C4-2B (cell line): ENCODE results near the gene CDK14.

Experiments used
- H3K27ac ChIP-seq: fragments of 450-650 bp; 2 replicates; pipeline ENCODE4 v1.5.1; 2017
- CTCF ChIP-seq: fragments of 450-650 bp; conservative IDR thresholded peaks from 2 replicates; pipeline ENCODE4 v1.5.1; 2017; ENCODE audit warnings: mild to moderate bottlenecking
- ZFX ChIP-seq: fragments of 450-650 bp; IDR thresholded peaks from 2 replicates; pipeline ENCODE4 v1.6.1; 2017

Gene CDK14

GRCh38 chr7:90666186-90666585 lies 70.1 kb downstream of the CDK14 start:
- no peak for TF ChIP-seq CTCF
- no peak for TF ChIP-seq ZFX
- H3K27ac ChIP-seq: no peak overlapping the region

DNA sequence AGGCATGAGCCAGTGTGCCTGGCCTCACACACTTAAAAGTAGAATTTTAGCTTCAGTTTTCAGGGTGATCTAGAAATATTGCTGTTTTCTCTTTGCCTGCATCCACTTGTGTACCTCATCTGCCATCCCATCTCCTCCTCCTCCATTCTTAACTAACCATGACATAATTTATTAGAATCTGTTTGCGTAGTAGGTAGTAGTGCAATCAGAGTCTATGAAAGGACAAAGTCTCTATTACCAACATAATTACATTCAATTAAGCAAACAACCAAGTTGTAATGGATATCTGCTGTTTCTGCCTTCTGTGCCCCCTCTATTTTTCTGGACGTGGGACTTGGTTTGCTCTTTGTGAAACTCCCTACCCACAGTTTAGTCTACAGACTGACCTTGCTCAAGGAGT lies 72.9 kb downstream of the CDK14 start:
- no peak overlapping the region for H3K27ac ChIP-seq
- TF ChIP-seq CTCF (no peak), ZFX (no peak)

- TF ChIP-seq ZFX (no peak), CTCF (no peak)
- H3K27ac ChIP-seq: no peak overlapping the region
Measured at GRCh38 chr7:90669492-90669891, 73.4 kb downstream of the CDK14 start.

- TF ChIP-seq CTCF: no peak
- TF ChIP-seq ZFX: no peak
- no peak overlapping the region for H3K27ac ChIP-seq
Measured at GRCh38 chr7:90671571-90671970, 75.5 kb downstream of the CDK14 start.

DNA sequence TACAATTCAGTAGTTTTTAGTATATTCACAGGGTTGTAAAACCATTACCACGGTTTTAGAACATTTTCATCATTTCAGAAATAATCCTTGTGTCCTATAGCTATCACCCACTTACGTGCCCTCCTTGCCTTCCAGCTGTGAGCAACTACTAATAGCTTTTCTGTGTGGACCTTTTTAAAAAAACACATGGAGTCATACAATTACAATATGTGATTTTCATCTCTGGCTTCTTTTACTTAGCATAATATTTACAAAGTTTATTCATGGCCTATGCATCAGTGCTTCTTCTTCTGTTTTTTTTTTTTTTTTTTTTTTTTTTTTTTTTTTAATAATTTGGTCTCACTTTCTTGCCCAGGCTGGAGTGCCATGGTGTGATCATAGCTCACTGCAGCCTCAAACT lies 76.1 kb downstream of the CDK14 start:
- TF ChIP-seq CTCF (no peak), ZFX (no peak)
- no peak overlapping the region for H3K27ac ChIP-seq

DNA sequence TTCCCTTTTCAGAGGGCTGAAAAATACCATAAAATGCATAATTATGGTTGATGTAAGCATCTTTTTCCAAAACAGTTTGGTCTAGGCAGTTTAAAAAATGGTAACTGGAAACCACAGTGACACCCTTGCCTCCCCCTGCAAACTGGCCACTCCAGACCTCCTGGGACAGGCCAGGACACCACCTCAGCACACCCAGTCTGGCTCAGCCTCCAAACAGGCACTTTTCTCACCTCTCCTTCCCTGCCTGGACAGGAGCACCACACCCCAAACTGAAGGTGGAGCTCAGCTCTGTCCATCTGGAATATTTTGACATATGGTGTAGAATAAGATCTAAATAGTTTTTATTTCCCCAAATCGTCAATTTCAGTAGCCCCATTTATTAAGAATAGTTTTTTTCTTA lies 78.5 kb downstream of the CDK14 start:
- H3K27ac ChIP-seq: no peak overlapping the region

GRCh38 chr7:90675982-90676381 lies 79.9 kb downstream of the CDK14 start:
- peak overlapping the region; percentile 25; the same call in 1 of the 2 replicates for H3K27ac ChIP-seq
- TF ChIP-seq CTCF (no peak), ZFX (no peak)

More for the DNA sequence above, 78.5 kb downstream of the CDK14 start:
- no peak for TF ChIP-seq CTCF
- TF ChIP-seq ZFX: no peak
